ENCODE data around the gene PC.

Gene PC

GRCh38 chr11:66864924-66865697 is 93.1 kb downstream of the PC start:
- DNase-seq, result no peak

DNA sequence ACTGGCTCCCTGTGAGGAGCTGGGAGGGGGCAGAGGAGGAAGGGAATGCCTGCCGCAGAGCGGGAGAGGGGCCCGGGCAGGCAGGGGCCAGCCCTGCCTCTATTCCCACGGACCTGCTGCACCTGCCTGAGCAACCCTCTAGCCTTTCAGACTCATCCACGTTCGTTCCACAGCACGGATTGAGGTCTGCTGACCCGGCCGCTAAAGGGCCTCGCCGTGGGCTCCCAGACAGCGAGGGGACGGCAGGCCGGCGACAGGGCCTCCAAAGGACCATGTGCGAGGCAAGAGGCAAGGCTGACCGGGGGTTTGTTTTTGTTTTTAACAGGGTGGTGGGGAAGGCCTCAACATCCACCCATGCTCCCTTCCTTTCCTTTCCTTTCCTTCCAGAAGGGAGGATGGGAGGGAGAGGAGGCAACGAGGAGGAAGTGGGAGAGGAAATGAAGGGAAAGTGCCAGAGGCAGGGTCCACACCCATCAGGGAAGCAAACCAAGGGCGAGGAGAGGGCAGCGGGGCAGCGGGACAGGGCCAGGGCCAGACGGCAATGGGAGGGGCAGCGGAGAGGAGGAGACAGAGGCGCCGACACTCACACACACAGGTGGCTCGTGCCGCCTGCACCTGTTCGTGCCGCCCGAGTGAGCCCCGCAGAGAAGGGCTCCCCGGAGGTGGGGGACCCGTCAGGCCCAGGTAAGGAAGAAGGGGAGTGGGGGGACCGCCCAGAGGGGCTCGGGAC is 93.8 kb downstream of the PC start:
- no peak for DNase-seq

DNA sequence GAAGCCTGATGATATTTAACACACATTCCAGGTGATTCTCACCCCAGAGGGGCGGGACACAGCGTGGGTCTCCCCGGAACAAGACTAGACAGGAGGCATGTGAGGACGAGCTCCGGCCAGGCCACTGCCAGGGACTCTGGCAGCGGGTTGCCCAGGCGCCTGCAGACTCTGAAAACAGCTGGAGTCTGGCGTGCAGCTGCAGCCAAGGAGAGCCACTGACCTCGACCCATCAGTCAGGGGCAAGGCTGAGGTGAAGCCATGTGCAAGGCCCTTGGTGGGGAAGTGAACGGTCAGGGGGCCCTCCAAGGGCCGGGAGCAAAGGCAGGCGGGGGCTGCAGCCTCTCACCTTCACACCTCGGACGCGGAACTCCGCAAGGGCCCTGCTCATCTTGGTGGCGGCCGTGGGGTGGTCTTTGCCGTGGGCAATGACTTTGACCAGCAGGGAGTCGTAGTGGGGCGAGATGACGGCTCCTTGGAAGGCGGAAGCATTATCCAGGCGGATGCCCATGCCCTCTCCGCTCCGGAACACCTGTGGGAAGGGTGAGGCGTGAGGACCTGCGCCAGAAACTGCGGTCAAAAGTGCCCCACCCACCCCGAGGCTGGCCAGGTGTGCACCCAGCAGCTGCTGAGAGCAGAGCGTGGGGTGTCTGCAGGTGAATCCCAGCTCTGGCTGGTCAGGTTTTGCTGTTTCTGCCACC is 94.6 kb downstream of the PC start:
- no peak for DNase-seq

- DNase-seq, result no peak
These were observed 95.6 kb downstream of the PC start for GRCh38 chr11:66862559-66863037.

- no peak for DNase-seq
These were observed 96.2 kb downstream of the PC start for GRCh38 chr11:66861774-66862558.

- no peak for DNase-seq
These were observed 97.0 kb downstream of the PC start for GRCh38 chr11:66861038-66861773.

DNA sequence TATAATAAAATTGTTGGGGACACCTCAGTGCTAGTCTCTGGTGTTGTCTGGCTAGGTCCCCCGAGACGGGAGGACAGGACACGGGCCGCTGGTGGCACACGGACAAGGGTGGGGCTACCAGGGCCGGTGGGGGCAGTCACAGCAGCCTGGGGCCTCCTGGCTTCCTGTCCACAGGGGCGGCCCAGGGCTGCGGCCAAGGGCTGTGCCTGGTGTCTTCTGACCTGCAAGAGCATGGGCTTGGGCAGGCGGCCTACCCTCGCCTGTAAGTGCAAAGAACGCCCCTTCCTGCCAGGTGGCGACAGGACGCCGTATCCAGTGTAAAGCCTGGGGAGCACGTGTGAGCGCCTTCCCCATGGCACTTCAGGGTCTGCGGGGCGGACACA is 97.7 kb downstream of the PC start:
- DNase-seq, result no peak

GRCh38 chr11:66859686-66860448 is 98.3 kb downstream of the PC start:
- no peak for DNase-seq

DNA sequence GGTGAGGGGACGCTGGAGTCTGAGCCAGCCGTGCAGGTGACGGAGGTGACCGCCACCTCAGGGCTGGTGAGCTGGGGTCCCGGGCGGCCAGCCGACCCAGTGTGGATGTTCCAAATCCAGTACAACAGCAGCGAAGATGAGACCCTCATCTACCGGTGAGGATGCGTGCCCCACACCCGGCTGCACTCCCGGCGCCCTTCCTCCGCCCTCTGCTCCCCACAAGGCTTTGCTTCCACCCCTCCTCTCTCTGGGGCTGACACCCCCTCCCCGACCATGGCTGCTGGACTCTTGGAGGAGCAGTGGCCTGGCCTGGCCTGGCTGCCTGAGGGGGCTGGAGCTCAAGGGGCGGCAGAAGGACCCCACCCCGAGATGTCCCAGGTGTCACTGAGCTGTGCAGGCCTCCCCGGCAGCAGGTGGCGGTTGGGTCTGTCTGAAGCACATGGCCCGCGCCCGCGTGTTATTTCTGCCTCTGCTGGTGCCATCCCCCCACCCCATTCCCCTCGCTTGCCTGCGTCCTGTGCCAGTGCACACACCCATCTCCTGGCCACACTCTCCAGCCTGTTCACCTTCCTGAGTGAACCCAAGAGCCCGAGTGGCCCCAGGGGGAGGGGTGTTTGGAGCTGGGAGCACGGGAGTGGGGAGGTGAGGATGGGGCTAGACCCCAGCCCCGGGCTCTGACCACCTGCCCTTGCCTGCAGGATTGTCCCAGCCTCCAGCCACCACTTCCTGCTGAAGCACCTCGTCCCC is 99.1 kb downstream of the PC start:
- no peak for DNase-seq

- no peak for DNase-seq
These were observed 99.8 kb downstream of the PC start for GRCh38 chr11:66858186-66858938.

GRCh38 chr11:66857927-66858185 is 100.3 kb downstream of the PC start:
- DNase-seq, result no peak

- no peak for DNase-seq
These were observed 100.8 kb downstream of the PC start for GRCh38 chr11:66857234-66857926.

GRCh38 chr11:66856496-66857233 is 101.5 kb downstream of the PC start, which contains the start of gene LRFN4:
LRFN4 (plus strand) TSS chr11:66857064; CDS start chr11:66857745, 681 bp downstream.
- peak; percentile 71 for DNase-seq

GRCh38 chr11:66855574-66856495 is 102.3 kb downstream of the PC start:
- peak; percentile 84 for DNase-seq

GRCh38 chr11:66854729-66855211 is 103.4 kb downstream of the PC start:
- no peak for DNase-seq

- peak; percentile 5 for DNase-seq
These were observed 103.9 kb downstream of the PC start for GRCh38 chr11:66854231-66854661.
